Calu3 (cell line): Measurements from ENCODE around the gene MTR. TPM values are rescaled to one million over a fixed set of nuclear protein-coding genes. Genes with fewer than 3 reads are reported as not detected.

Experiments
- Bru-seq: library from RNA; stranded (reverse); fragments of 400-500 nt; gene quantifications from one replicate; lab custom pipeline; 2021; lab: Mats Ljungman, UMichigan
- BruChase-seq, 2 experiments: library from RNA; stranded (reverse); fragments of 400-500 nt; gene quantifications; one replicate each; lab custom pipeline; 2021; lab: Mats Ljungman, UMichigan
- BruUV-seq: library from RNA; stranded (reverse); fragments of 400-500 nt; replicated peaks from 2 replicates; lab custom pipeline; 2021; lab: Mats Ljungman, UMichigan
- CTCF ChIA-PET: fragments of 300-600 bp; sonication (Branson Sonifier 250); formaldehyde crosslinking; loops from one replicate; lab custom pipeline; 2022; ENCODE audit warnings: antibody characterized with exemption; lab: Charles Lee
- DNase-seq: peaks from one replicate; pipeline ENCODE4 v3.0.0; 2022
- H3K27ac Mint-ChIP-seq: one replicate; pipeline ENCODE4 v1.8.0; 2022; ENCODE audit warnings: mixed read lengths; ENCODE audit not compliant: unreplicated experiment
- H3K27me3 Mint-ChIP-seq: one replicate; pipeline ENCODE4 v1.8.0; 2022; ENCODE audit warnings: mixed read lengths; ENCODE audit not compliant: unreplicated experiment
- H3K36me3 Mint-ChIP-seq: one replicate; pipeline ENCODE4 v1.8.0; 2022; ENCODE audit warnings: mild to moderate bottlenecking, moderate library complexity, mixed read lengths; ENCODE audit not compliant: insufficient read depth, unreplicated experiment
- H3K4me1 Mint-ChIP-seq: one replicate; pipeline ENCODE4 v1.8.0; 2022; ENCODE audit warnings: mild to moderate bottlenecking, low read depth, mixed read lengths; ENCODE audit not compliant: unreplicated experiment
- H3K4me3 Mint-ChIP-seq: one replicate; pipeline ENCODE4 v1.8.0; 2022; ENCODE audit warnings: mild to moderate bottlenecking, low read depth, moderate library complexity, mixed read lengths; ENCODE audit not compliant: unreplicated experiment
- H3K9me3 Mint-ChIP-seq: one replicate; pipeline ENCODE4 v1.8.0; 2022; ENCODE audit warnings: low read depth, mixed read lengths; ENCODE audit not compliant: unreplicated experiment
- CTCF ChIP-seq: fragments of 200-600 bp; IDR thresholded peaks from one replicate; pipeline ENCODE4 v1.8.0; 2022; ENCODE audit warnings: antibody characterized with exemption; ENCODE audit not compliant: unreplicated experiment
- intact Hi-C: fragments of 100-400 bp; cut with micrococcal nuclease; formaldehyde crosslinking; loops from one replicate; pipeline ENCODE4 v1.10.0; 2022; ENCODE audit not compliant: unreplicated experiment
- long read RNA-seq: library from polyadenylated mRNA; stranded (forward); transcript quantifications from one replicate; pipeline ENCODE4 v2.0.0, GENCODE V29; 2022
- total RNA-seq: library from RNA; stranded (reverse); gene quantifications from 2 replicates; pipeline ENCODE4 v1.2.3, GENCODE V29; 2022

MTR gene
- 30.4 and 37.0 TPM in 2 replicates for total RNA-seq
- Bru-seq, nascent RNA = percentile 84 among the genes with signal in this experiment
- percentile 82 among the genes with signal in this experiment for BruChase-seq, experiment 1, labeled RNA remaining after a 6-hour chase
- percentile 88 among the genes with signal in this experiment for BruChase-seq, experiment 2, labeled RNA remaining after a 2-hour chase
- long read RNA-seq, full-length matches to known transcripts = 3 of 40 reads
- long read RNA-seq, partial matches to known transcripts = 0 of 40 reads
- long read RNA-seq, other reads (novel, unspliced or antisense) = 37 of 40 reads

- CTCF ChIA-PET = interaction anchor here (0.7 to 1.6 kb wide), 6 partner anchors 13 to 727 kb away, joined by 3 to 15 read pairs (median 5); partner anchors contain the start of gene HEATR1
- no peaks in the 10 kb centered on the region for H3K27me3 Mint-ChIP-seq
- H3K36me3 Mint-ChIP-seq = peaks cover 21% of the 10 kb centered on the region
- TF ChIP-seq CTCF = no peak
- no TSS peak for BruUV-seq
- peak; percentile 99 for DNase-seq
- H3K9me3 Mint-ChIP-seq = no peaks in the 10 kb centered on the region
- peak within 1 kb of the TSS; percentile 95 for H3K27ac Mint-ChIP-seq
- peak within 1 kb of the TSS; percentile 97 for H3K4me3 Mint-ChIP-seq
- intact Hi-C loops = loop anchor here (1.0 to 5.0 kb wide), 2 partner anchors 13 to 38 kb away; no protein-coding TSS in a partner anchor
- H3K4me1 Mint-ChIP-seq = peaks cover 9% of the 10 kb centered on the region
These were observed at the start of gene MTR for GRCh38 chr1:236795035-236795756. MTR (plus strand) TSS chr1:236795292; CDS start chr1:236795704, 412 bp downstream.

GRCh38 chr1:236746785-236747184 is 48.3 kb upstream of the MTR start:
- no peaks in the 10 kb centered on the region for H3K9me3 Mint-ChIP-seq
- intact Hi-C loops = no loop called here
- H3K27ac Mint-ChIP-seq = no peak overlapping the region
- no peak overlapping the region for H3K4me3 Mint-ChIP-seq
- H3K27me3 Mint-ChIP-seq = peaks cover 22% of the 10 kb centered on the region
- no peaks in the 10 kb centered on the region for H3K4me1 Mint-ChIP-seq
- no peaks in the 10 kb centered on the region for H3K36me3 Mint-ChIP-seq
- CTCF ChIA-PET = no interaction called here
- BruUV-seq = no TSS peak
- no peak for DNase-seq
- TF ChIP-seq CTCF = no peak

- DNase-seq = no peak
- peaks cover 22% of the 10 kb centered on the region for H3K27me3 Mint-ChIP-seq
- no peak for TF ChIP-seq CTCF
- CTCF ChIA-PET = no interaction called here
- no peaks in the 10 kb centered on the region for H3K9me3 Mint-ChIP-seq
- BruUV-seq = no TSS peak
- H3K27ac Mint-ChIP-seq = no peak overlapping the region
- intact Hi-C loops = no loop called here
- H3K4me3 Mint-ChIP-seq = no peak overlapping the region
- H3K36me3 Mint-ChIP-seq = no peaks in the 10 kb centered on the region
- no peaks in the 10 kb centered on the region for H3K4me1 Mint-ChIP-seq
These were observed 47.6 kb upstream of the MTR start for GRCh38 chr1:236747311-236747985.

GRCh38 chr1:236748268-236748870 is 46.7 kb upstream of the MTR start:
- no TSS peak for BruUV-seq
- peaks cover 22% of the 10 kb centered on the region for H3K27me3 Mint-ChIP-seq
- H3K9me3 Mint-ChIP-seq = no peaks in the 10 kb centered on the region
- intact Hi-C loops = no loop called here
- H3K27ac Mint-ChIP-seq = no peak overlapping the region
- no peak overlapping the region for H3K4me3 Mint-ChIP-seq
- no peak for DNase-seq
- no peaks in the 10 kb centered on the region for H3K36me3 Mint-ChIP-seq
- TF ChIP-seq CTCF = peak; percentile 44
- CTCF ChIA-PET = no interaction called here
- H3K4me1 Mint-ChIP-seq = no peaks in the 10 kb centered on the region
